Sigmoid colon (tissue), 4 donors: ENCODE data around the gene ITPK1.

Source experiments
- CTCF ChIP-seq, 4 experiments: fragments of 450-650 bp in 3 of 4; fragments of 200-600 bp in 1 of 4; IDR thresholded peaks; one replicate each; pipeline ENCODE4 v1.5.1; 2016 to 2019; ENCODE audit warnings: antibody characterized with exemption in 4 of 4, mild to moderate bottlenecking in 3 of 4, moderate library complexity in 2 of 4
- EP300 ChIP-seq, 4 donors: sonication (generic); formaldehyde crosslinking; IDR thresholded peaks; one replicate each; pipeline ENCODE4 v1.6.1; 2017; ENCODE audit warnings: antibody characterized with exemption in 4 of 4
- POLR2A ChIP-seq, 2 donors: fragments of 450-650 bp; IDR thresholded peaks; one replicate each; pipeline ENCODE4 v1.6.1; 2016; ENCODE audit warnings: antibody characterized with exemption in 2 of 2, mild to moderate bottlenecking in 2 of 2, moderate library complexity in 2 of 2
- POLR2AphosphoS5 ChIP-seq, 4 donors: sonication (generic); formaldehyde crosslinking; IDR thresholded peaks; one replicate each; pipeline ENCODE4 v1.6.1; 2017; ENCODE audit warnings: antibody characterized with exemption in 4 of 4

GRCh38 chr14:93057586-93058280, 58.0 kb downstream of the ITPK1 start:
- TF ChIP-seq CTCF (IDR thresholded peaks at IDR 0.05) = no peak
- no peak for TF ChIP-seq POLR2AphosphoS5 (IDR thresholded peaks at IDR 0.05)
- no peak for TF ChIP-seq EP300 (IDR thresholded peaks at IDR 0.05)
- no peak for TF ChIP-seq POLR2A (IDR thresholded peaks at IDR 0.05)
